SK-N-SH treated with all-trans-retinoic acid at 6 μM for 48 hours (cell line): ENCODE results near the gene SH3RF2.

Source experiments
- ATAC-seq: fragments of 200-7000 bp; cut with Tn5 transposase; 3 replicates; pipeline ENCODE4 v1.9.1; 2020; ENCODE audit warnings: mild to moderate bottlenecking, moderate library complexity
- ARNTL ChIP-seq: fragments of 450-650 bp; formaldehyde crosslinking; IDR thresholded peaks from 2 replicates; pipeline ENCODE4 v1.5.0; 2020; ENCODE audit warnings: low read depth, mild to moderate bottlenecking, moderate library complexity, borderline replicate concordance
- BACH2 ChIP-seq: fragments of 250-450 bp; sonication (Bioruptor Pico); IDR thresholded peaks from 2 replicates; pipeline ENCODE4 v1.9.0; 2021; ENCODE audit warnings: mild to moderate bottlenecking, borderline replicate concordance
- CSDC2 ChIP-seq: fragments of 250-450 bp; sonication (Bioruptor Pico); IDR thresholded peaks from 2 replicates; pipeline ENCODE4 v1.5.0; 2020; ENCODE audit warnings: mild to moderate bottlenecking, moderate library complexity
- ESRRG ChIP-seq: fragments of 250-450 bp; sonication (Bioruptor Pico); IDR thresholded peaks from 2 replicates; pipeline ENCODE4 v1.6.1; 2021; ENCODE audit warnings: mild to moderate bottlenecking
- GLIS3 ChIP-seq: fragments of 250-450 bp; sonication (Bioruptor Pico); IDR thresholded peaks from 2 replicates; pipeline ENCODE4 v1.5.0; 2020; ENCODE audit warnings: mild to moderate bottlenecking, moderate library complexity
- ISL1 ChIP-seq: fragments of 250-450 bp; sonication (Bioruptor Pico); IDR thresholded peaks from 2 replicates; pipeline ENCODE4 v2.1.2; 2022; ENCODE audit warnings: mild to moderate bottlenecking, moderate library complexity
- OSR1 ChIP-seq: fragments of 250-450 bp; sonication (Bioruptor Pico); IDR thresholded peaks from 2 replicates; pipeline ENCODE4 v1.8.0; 2022; ENCODE audit warnings: moderate library complexity, mild to moderate bottlenecking, inconsistent platforms
- PPARA ChIP-seq: fragments of 250-450 bp; sonication (Bioruptor Pico); IDR thresholded peaks from 2 replicates; pipeline ENCODE4 v1.5.0; 2020; ENCODE audit warnings: mild to moderate bottlenecking, borderline replicate concordance
- RARB ChIP-seq: fragments of 250-450 bp; sonication (Bioruptor Pico); IDR thresholded peaks from 2 replicates; pipeline ENCODE4 v1.8.0; 2021; ENCODE audit warnings: mild to moderate bottlenecking, moderate library complexity
- SNAI2 ChIP-seq: fragments of 250-450 bp; sonication (Bioruptor Pico); IDR thresholded peaks from 2 replicates; pipeline ENCODE4 v1.5.0; 2020; ENCODE audit warnings: mild to moderate bottlenecking, moderate library complexity
- TCF4 ChIP-seq: fragments of 250-450 bp; sonication (Bioruptor Pico); IDR thresholded peaks from 2 replicates; pipeline ENCODE4 v1.8.0; 2021; ENCODE audit warnings: mild to moderate bottlenecking, moderate library complexity, borderline replicate concordance
- TOX ChIP-seq: fragments of 250-450 bp; sonication (Bioruptor Pico); IDR thresholded peaks from 2 replicates; pipeline ENCODE4 v1.8.0; 2021; ENCODE audit warnings: mild to moderate bottlenecking, moderate library complexity, borderline replicate concordance
- ZC3H10 ChIP-seq: fragments of 250-450 bp; sonication (Bioruptor Pico); IDR thresholded peaks from 2 replicates; pipeline ENCODE4 v1.5.1; 2021; ENCODE audit warnings: mild to moderate bottlenecking, moderate library complexity
- ZFP3 ChIP-seq: fragments of 250-450 bp; sonication (Bioruptor Pico); IDR thresholded peaks from 2 replicates; pipeline ENCODE4 v1.5.0; 2020; ENCODE audit warnings: mild to moderate bottlenecking, moderate library complexity
- ZFP30 ChIP-seq: fragments of 450-650 bp; formaldehyde crosslinking; IDR thresholded peaks from 2 replicates; pipeline ENCODE4 v1.5.0; 2022; ENCODE audit warnings: mild to moderate bottlenecking, moderate library complexity
- ZNF565 ChIP-seq: fragments of 450-650 bp; formaldehyde crosslinking; conservative IDR thresholded peaks from 2 replicates; pipeline ENCODE4 v1.5.0; 2020; ENCODE audit warnings: low read depth, mild to moderate bottlenecking, moderate library complexity
- ZNF70 ChIP-seq: fragments of 450-650 bp; formaldehyde crosslinking; IDR thresholded peaks from 2 replicates; pipeline ENCODE4 v1.5.0; 2020; ENCODE audit warnings: mild to moderate bottlenecking, moderate library complexity
- ZNF8 ChIP-seq: fragments of 450-650 bp; formaldehyde crosslinking; IDR thresholded peaks from 2 replicates; pipeline ENCODE4 v1.5.0; 2020; ENCODE audit warnings: mild to moderate bottlenecking, moderate library complexity
- TF ChIP-seq, protein P1 (sequence below): fragments of 250-450 bp; sonication (Bioruptor Pico); IDR thresholded peaks from 2 replicates; pipeline ENCODE4 v1.5.1; 2020; ENCODE audit warnings: low read depth, mild to moderate bottlenecking, moderate library complexity
- TF ChIP-seq, protein P2 (sequence below): fragments of 250-450 bp; sonication (Bioruptor Pico); IDR thresholded peaks from 2 replicates; pipeline ENCODE4 v1.8.0; 2020; ENCODE audit warnings: mild to moderate bottlenecking, moderate library complexity, borderline replicate concordance
- TF ChIP-seq, protein P3 (sequence below): fragments of 250-450 bp; sonication (Bioruptor Pico); IDR thresholded peaks from 2 replicates; pipeline ENCODE4 v1.5.1; 2021; ENCODE audit warnings: mild to moderate bottlenecking, moderate library complexity
- TF ChIP-seq, protein P4 (sequence below): fragments of 250-450 bp; sonication (Bioruptor Pico); IDR thresholded peaks from 2 replicates; pipeline ENCODE4 v1.8.0; 2021; ENCODE audit warnings: low read depth, mild to moderate bottlenecking, moderate library complexity, borderline replicate concordance
- TF ChIP-seq, protein P5 (sequence below): fragments of 250-450 bp; sonication (Bioruptor Pico); IDR thresholded peaks from 2 replicates; pipeline ENCODE4 v1.5.0; 2020; ENCODE audit warnings: mild to moderate bottlenecking, moderate library complexity

SH3RF2 gene

DNA sequence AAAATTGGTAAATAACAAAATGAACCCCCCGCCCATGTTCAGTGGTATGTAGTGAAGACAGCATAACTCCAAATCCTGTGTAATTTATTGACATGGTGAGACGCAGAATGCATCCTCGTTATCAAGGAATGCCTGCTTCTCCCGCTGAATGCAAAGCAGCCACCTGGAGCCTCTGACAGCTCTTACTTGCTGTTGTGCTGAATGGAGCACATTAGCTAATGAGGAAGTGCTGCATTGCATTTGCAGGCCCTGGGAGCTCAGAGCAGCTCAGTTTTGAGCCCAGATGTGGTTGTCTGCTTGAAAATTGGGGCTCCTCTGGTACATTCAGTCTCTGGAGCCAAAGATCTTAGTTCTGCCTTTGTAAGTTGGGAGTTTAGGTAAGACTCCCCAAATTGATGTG lies 140.1 kb downstream of the SH3RF2 start:
- no peak for ATAC-seq

DNA sequence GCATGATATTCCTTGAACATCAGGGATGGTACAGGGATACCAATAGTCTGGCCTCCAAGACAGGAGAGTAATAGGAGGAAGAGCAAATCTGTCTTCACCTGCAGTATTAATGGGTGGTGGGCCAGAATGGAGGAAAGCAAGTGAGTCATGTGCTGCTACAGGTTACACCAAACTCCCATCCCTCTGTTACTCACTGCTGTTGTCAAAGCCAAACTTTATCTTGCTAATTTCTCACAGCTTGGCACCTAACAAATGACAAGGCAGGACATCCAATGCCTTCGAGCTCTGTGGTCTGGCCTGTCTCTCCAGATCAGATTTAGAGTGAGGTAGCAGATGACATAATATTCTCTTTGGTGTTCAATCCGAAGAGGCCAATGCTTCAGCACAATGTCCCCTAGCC lies 142.2 kb downstream of the SH3RF2 start:
- TF ChIP-seq ZC3H10 (CRISPR knock-in tag) (no peak), ZFP3 (CRISPR knock-in tag) (no peak), SNAI2 (no peak), OSR1 (CRISPR knock-in tag) (no peak), CSDC2 (CRISPR knock-in tag) (no peak)
- TF ChIP-seq, protein P1, sequence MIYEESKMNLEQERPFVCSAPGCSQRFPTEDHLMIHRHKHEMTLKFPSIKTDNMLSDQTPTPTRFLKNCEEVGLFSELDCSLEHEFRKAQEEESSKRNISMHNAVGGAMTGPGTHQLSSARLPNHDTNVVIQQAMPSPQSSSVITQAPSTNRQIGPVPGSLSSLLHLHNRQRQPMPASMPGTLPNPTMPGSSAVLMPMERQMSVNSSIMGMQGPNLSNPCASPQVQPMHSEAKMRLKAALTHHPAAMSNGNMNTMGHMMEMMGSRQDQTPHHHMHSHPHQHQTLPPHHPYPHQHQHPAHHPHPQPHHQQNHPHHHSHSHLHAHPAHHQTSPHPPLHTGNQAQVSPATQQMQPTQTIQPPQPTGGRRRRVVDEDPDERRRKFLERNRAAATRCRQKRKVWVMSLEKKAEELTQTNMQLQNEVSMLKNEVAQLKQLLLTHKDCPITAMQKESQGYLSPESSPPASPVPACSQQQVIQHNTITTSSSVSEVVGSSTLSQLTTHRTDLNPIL (CRISPR knock-in tag) = no peak
- TF ChIP-seq, protein P2, sequence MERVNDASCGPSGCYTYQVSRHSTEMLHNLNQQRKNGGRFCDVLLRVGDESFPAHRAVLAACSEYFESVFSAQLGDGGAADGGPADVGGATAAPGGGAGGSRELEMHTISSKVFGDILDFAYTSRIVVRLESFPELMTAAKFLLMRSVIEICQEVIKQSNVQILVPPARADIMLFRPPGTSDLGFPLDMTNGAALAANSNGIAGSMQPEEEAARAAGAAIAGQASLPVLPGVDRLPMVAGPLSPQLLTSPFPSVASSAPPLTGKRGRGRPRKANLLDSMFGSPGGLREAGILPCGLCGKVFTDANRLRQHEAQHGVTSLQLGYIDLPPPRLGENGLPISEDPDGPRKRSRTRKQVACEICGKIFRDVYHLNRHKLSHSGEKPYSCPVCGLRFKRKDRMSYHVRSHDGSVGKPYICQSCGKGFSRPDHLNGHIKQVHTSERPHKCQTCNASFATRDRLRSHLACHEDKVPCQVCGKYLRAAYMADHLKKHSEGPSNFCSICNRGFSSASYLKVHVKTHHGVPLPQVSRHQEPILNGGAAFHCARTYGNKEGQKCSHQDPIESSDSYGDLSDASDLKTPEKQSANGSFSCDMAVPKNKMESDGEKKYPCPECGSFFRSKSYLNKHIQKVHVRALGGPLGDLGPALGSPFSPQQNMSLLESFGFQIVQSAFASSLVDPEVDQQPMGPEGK = no peak
- no peak for ATAC-seq

More for the DNA sequence above, 140.1 kb downstream of the SH3RF2 start:
- TF ChIP-seq ZNF70 (CRISPR knock-in tag) (no peak), ESRRG (CRISPR knock-in tag) (no peak), TCF4 (no peak), CSDC2 (CRISPR knock-in tag) (no peak), GLIS3 (no peak), PPARA (CRISPR knock-in tag) (no peak), OSR1 (CRISPR knock-in tag) (no peak), ARNTL (CRISPR knock-in tag) (no peak), ZNF565 (CRISPR knock-in tag) (no peak), ISL1 (CRISPR knock-in tag) (no peak), ZFP3 (CRISPR knock-in tag) (no peak), ZNF8 (no peak), BACH2 (CRISPR knock-in tag) (no peak), SNAI2 (no peak), TOX (CRISPR knock-in tag) (no peak), ZFP30 (CRISPR knock-in tag) (no peak)
- TF ChIP-seq, protein P2 = no peak
- TF ChIP-seq, protein P3, sequence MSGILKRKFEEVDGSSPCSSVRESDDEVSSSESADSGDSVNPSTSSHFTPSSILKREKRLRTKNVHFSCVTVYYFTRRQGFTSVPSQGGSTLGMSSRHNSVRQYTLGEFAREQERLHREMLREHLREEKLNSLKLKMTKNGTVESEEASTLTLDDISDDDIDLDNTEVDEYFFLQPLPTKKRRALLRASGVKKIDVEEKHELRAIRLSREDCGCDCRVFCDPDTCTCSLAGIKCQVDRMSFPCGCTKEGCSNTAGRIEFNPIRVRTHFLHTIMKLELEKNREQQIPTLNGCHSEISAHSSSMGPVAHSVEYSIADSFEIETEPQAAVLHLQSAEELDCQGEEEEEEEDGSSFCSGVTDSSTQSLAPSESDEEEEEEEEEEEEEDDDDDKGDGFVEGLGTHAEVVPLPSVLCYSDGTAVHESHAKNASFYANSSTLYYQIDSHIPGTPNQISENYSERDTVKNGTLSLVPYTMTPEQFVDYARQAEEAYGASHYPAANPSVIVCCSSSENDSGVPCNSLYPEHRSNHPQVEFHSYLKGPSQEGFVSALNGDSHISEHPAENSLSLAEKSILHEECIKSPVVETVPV (CRISPR knock-in tag) = no peak
- TF ChIP-seq, protein P4, sequence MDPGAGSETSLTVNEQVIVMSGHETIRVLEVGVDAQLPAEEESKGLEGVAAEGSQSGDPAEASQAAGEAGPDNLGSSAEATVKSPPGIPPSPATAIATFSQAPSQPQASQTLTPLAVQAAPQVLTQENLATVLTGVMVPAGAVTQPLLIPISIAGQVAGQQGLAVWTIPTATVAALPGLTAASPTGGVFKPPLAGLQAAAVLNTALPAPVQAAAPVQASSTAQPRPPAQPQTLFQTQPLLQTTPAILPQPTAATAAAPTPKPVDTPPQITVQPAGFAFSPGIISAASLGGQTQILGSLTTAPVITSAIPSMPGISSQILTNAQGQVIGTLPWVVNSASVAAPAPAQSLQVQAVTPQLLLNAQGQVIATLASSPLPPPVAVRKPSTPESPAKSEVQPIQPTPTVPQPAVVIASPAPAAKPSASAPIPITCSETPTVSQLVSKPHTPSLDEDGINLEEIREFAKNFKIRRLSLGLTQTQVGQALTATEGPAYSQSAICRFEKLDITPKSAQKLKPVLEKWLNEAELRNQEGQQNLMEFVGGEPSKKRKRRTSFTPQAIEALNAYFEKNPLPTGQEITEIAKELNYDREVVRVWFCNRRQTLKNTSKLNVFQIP (CRISPR knock-in tag) = no peak
- TF ChIP-seq, protein P1 (CRISPR knock-in tag) = no peak

DNA sequence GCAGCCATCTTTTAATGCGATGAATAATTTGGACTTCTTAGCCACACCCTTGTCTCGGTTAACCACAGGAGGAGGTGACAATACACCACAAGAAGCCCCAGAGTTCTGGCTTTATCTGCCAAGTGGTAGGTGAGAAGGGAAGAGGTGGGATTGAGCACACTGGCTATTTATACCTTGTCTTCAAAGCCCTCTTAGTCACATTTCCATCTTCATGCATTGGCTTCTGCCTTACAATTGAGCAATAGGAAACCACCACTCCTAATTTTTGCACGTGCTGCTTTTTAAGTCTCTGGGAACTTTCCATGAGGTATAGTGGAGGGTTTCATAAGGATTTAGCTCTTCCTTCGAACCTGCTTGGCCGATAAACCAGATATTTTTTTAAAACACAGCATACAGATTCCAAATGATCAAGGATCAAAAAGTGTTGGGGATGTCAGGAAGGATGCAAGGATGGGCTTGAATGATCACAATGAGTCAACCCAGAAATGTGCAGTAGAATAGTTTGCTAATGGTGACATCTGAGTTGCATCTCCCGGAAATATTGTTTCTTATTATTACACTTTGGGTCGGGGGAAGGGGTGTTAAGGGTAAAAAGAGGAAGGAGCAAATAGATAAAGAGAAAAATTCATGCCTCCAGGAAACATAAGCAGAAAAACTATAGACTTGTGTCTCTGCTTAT lies 143.5 kb downstream of the SH3RF2 start:
- ATAC-seq = no peak
- TF ChIP-seq ZC3H10 (CRISPR knock-in tag) (no peak), ISL1 (CRISPR knock-in tag) (no peak), CSDC2 (CRISPR knock-in tag) (no peak), PPARA (CRISPR knock-in tag) (no peak), TOX (CRISPR knock-in tag) (no peak), RARB (CRISPR knock-in tag) (no peak)
- TF ChIP-seq, protein P5, sequence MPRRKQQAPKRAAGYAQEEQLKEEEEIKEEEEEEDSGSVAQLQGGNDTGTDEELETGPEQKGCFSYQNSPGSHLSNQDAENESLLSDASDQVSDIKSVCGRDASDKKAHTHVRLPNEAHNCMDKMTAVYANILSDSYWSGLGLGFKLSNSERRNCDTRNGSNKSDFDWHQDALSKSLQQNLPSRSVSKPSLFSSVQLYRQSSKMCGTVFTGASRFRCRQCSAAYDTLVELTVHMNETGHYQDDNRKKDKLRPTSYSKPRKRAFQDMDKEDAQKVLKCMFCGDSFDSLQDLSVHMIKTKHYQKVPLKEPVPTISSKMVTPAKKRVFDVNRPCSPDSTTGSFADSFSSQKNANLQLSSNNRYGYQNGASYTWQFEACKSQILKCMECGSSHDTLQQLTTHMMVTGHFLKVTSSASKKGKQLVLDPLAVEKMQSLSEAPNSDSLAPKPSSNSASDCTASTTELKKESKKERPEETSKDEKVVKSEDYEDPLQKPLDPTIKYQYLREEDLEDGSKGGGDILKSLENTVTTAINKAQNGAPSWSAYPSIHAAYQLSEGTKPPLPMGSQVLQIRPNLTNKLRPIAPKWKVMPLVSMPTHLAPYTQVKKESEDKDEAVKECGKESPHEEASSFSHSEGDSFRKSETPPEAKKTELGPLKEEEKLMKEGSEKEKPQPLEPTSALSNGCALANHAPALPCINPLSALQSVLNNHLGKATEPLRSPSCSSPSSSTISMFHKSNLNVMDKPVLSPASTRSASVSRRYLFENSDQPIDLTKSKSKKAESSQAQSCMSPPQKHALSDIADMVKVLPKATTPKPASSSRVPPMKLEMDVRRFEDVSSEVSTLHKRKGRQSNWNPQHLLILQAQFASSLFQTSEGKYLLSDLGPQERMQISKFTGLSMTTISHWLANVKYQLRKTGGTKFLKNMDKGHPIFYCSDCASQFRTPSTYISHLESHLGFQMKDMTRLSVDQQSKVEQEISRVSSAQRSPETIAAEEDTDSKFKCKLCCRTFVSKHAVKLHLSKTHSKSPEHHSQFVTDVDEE (CRISPR knock-in tag) = no peak
- TF ChIP-seq, protein P3 (CRISPR knock-in tag) = no peak
